Measurements from ENCODE around the gene LGALS3BP.
A peak's percentile ranks its signal among the peaks of the same experiment; 100 is the strongest.

Gene LGALS3BP, protein sequence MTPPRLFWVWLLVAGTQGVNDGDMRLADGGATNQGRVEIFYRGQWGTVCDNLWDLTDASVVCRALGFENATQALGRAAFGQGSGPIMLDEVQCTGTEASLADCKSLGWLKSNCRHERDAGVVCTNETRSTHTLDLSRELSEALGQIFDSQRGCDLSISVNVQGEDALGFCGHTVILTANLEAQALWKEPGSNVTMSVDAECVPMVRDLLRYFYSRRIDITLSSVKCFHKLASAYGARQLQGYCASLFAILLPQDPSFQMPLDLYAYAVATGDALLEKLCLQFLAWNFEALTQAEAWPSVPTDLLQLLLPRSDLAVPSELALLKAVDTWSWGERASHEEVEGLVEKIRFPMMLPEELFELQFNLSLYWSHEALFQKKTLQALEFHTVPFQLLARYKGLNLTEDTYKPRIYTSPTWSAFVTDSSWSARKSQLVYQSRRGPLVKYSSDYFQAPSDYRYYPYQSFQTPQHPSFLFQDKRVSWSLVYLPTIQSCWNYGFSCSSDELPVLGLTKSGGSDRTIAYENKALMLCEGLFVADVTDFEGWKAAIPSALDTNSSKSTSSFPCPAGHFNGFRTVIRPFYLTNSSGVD
- 6.4 to 29.4 (median 13.6) reads per million in 9 experiments for total RNA-seq

DNA sequence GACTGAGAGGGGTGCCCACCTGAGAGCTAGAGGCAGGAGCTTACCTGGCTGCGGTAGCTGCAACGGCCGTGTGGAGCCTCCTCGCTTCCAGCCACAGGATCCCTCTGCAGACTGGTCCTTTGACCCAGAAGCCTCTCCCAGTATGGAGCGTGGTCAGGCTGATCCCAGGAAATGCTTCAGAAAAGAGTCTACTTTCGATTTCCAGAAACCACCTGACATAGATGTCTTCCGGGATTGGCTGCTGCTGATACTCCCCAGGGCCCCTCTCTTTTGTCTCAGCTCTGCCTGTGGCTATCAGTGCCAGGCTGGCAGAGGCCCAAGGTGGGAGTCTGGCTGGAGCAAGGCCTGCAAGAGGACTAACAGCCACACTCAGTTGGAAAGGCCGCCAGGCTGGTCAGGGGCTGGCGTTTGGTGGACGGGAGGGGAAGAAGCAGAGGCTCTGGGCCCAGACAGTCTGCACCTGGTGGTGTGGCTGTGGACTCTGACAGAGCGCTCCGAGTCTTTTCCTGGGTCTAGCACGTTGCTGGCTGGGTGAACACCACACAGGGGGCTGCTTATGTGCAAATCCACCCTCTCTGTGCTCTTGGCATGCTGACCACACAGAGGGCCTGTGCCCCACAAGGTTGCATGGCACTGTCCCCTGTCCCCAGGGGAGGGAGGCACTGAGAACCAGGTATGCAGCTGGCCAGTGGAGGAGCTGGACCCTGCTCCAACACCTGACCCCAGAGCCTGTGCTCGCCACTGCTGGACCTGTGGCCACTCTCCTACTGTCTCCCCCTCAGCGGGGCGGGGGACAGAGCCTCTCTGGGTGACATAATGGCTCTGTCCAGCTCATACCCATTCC lies at the start of gene LGALS3BP:
Gene LGALS3BP, minus strand, starts transcription at position 144 of the 844 bp plus-strand sequence. CDS start 2,732 bp downstream, outside the sequence.
- peak; percentile 43 for ATAC-seq (replicated peaks)
- no peaks in the 10 kb centered on the region for H3K9me3 Mint-ChIP-seq

DNA sequence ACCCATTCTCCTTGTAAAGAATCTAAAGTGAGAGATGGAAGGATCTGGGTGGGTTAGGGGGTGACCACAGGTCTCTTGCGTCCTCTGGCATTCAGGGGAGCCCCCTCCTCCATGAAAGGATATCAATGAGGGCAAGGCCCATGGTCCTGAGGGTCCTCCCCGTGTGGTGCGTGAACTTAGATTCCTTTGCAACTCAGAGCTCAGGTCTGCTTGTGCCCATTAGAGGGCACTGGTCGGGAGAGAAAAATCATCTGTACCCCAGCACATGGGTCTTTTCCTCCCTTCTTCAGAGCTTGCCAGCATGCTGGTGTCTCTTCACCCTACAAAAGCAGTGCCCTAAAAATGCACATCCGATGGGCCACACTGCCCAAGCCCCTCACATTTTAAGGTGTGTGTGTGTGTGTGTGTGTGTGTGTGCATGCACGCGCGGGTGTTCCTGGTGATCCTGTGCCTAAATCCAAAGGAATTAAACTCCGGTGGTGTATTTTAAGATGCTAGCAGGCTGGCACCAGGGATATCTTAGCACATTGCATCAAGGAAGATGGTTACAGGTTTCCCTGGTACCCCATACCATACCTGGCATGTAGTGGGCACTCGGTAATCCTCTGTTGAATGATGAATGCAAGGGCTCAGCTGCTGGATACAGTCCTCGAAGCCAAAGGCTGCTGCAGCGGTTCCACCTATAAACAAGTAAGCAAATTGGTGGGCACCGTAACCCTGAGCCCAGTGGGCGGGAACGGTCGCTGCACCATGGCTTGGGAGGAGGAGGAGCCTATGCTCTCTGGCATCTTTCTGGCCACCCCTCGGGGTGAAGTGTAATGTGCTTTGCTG lies 49.0 kb upstream of the LGALS3BP start:
- Mint-ChIP-seq H3K27ac (no peak overlapping the region), H3K27me3 (peaks cover 61 to 73% of the 10 kb centered on the region in 2 donors), H3K4me3 (no peak overlapping the region), H3K36me3 (ENCODE audit: insufficient read depth) (no peaks in the 10 kb centered on the region), H3K9me3 (no peaks in the 10 kb centered on the region), H3K4me1 (ENCODE audit: low read depth in 2 of 2) (peaks cover 9 to 11% of the 10 kb centered on the region in 2 donors)
- DNase-seq, result no peak
- no peak for ATAC-seq (replicated peaks)

More for the DNA sequence above, at the start of gene LGALS3BP:
- Mint-ChIP-seq H3K36me3 (ENCODE audit: insufficient read depth) (peaks cover 3% of the 10 kb centered on the region), H3K27me3 (no peaks in the 10 kb centered on the region), H3K4me3 (peak within 1 kb of the TSS; percentile 31 to 62), H3K27ac (no peak within 1 kb of the TSS), H3K4me1 (ENCODE audit: low read depth in 2 of 2) (no peaks in the 10 kb centered on the region)
- no peak for DNase-seq

DNA sequence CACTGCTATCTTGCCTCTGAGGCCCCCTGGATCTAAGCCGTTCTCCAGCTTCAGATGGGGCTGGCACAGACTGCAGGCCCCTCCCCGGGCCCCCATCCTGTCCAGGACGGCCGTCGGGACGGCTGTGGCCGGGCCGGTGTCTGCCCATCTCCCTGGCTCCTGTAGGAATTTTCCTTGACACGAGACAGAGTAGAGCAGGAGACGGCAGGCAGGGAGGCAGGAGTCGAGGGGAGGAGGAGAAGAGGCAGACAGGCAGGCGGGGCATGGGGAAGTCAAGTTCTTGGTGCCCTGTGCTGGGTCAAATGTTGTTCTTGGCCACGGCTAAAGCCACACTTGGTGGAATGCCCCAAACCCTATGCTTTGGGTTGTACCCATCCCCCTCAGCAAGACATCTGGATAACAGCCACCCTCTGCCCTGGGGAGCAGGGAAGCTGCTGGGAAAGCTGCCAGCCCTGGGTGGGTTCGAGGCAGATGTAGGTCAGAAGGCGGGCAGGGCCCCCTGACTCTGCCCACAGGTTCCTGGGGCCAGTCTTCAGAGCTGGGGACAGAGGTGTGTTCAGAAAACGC lies 48.3 kb upstream of the LGALS3BP start:
- H3K27ac Mint-ChIP-seq, result no peak overlapping the region
- ATAC-seq (replicated peaks), result no peak

DNA sequence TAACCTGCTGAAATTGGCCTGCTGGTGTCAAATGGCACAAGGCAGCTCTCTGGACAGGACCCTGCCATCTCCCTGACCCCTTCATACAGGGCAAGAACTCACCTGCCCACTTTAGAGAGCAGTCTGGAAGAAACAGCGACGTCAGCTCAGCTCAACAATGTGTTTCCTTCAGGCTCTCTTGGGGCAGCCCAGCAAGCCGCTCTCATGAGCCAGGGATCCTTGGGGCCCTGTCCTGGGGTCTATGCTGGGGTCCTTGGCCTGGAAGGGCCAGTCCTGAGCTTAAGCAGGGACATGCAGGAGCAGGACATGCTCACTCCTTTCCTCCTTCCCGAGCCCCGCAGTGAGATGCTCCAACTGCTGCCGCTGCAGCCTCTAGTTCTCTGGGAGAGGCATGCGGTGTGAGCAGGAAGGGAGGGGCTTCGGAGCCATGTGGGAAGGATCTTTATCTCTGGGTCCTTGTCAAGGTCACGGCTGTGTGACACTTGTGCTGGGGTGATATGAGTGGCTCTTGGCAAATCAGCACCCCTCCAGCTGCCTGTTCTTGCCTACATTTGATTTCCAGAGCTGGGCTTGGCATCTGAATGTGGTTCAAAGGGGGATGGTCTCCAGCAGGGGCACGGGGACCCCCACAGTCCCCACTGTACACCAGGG lies 47.7 kb upstream of the LGALS3BP start:
- H3K4me3 Mint-ChIP-seq, result no peak overlapping the region
- peaks cover 9 to 12% of the 10 kb centered on the region in 2 donors for H3K4me1 Mint-ChIP-seq (ENCODE audit: low read depth in 2 of 2)
- H3K9me3 Mint-ChIP-seq, result no peaks in the 10 kb centered on the region
- H3K36me3 Mint-ChIP-seq (ENCODE audit: insufficient read depth), result no peaks in the 10 kb centered on the region
- DNase-seq (no peak), ATAC-seq (replicated peaks) (no peak)
- H3K27ac Mint-ChIP-seq, result no peak overlapping the region
- H3K27me3 Mint-ChIP-seq, result peaks cover 59 to 65% of the 10 kb centered on the region in 2 donors

More for the DNA sequence above, 48.3 kb upstream of the LGALS3BP start:
- no peaks in the 10 kb centered on the region for H3K36me3 Mint-ChIP-seq (ENCODE audit: insufficient read depth)
- no peak overlapping the region for H3K4me3 Mint-ChIP-seq
- H3K4me1 Mint-ChIP-seq (ENCODE audit: low read depth in 2 of 2), result peaks cover 9 to 11% of the 10 kb centered on the region in 2 donors
- no peak for DNase-seq
- peaks cover 61 to 71% of the 10 kb centered on the region in 2 donors for H3K27me3 Mint-ChIP-seq
- no peaks in the 10 kb centered on the region for H3K9me3 Mint-ChIP-seq

DNA sequence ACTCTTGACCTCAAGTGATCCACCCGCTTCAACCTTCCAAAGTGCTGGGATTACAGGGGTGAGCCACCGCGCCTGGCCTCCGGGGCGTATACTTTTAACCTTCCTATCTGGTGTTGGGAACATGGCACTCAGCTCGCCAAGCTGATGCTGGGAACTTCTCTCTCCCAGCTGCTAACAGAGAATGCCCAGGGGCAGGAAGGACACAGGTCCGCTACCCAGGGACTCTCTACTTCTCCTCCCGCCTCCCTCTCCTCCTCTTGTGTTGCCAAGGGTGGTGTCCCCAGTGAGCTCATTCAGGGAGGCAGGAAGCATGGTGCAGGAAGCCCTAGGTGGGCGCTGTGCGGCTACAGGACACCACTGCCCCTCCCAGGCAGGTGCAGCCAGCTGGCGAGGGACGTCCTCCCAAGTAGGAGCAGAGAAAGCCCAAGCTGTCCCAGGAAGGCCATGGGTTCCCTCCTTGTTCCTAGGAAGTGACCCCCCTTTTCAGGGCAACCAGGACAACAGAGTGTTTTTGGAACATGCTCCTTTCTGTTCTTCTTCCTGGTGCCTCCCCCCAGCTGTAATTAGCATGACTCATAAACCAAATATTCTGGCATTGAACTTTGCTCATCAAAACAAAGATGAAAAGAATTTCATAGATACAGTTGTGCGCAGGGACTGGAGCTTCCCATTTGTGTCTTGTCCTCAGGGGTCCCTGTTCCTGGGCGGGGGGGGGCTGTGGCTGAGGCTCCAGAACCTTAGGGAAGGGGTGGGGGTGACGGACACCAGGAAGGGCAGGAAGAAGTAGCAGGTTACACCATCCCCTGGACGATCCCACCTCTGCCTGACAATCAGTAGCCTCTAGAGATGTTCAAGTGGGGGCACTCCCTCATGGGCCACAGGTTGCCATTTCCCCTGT lies 46.9 kb upstream of the LGALS3BP start:
- no peak overlapping the region for H3K4me3 Mint-ChIP-seq
- no peaks in the 10 kb centered on the region for H3K9me3 Mint-ChIP-seq
- peaks cover 51 to 57% of the 10 kb centered on the region in 2 donors for H3K27me3 Mint-ChIP-seq
- ATAC-seq (replicated peaks) (no peak), DNase-seq (no peak)
- H3K36me3 Mint-ChIP-seq (ENCODE audit: insufficient read depth), result no peaks in the 10 kb centered on the region
- no peak overlapping the region for H3K27ac Mint-ChIP-seq
- peaks cover 9 to 12% of the 10 kb centered on the region in 2 donors for H3K4me1 Mint-ChIP-seq (ENCODE audit: low read depth in 2 of 2)

DNA sequence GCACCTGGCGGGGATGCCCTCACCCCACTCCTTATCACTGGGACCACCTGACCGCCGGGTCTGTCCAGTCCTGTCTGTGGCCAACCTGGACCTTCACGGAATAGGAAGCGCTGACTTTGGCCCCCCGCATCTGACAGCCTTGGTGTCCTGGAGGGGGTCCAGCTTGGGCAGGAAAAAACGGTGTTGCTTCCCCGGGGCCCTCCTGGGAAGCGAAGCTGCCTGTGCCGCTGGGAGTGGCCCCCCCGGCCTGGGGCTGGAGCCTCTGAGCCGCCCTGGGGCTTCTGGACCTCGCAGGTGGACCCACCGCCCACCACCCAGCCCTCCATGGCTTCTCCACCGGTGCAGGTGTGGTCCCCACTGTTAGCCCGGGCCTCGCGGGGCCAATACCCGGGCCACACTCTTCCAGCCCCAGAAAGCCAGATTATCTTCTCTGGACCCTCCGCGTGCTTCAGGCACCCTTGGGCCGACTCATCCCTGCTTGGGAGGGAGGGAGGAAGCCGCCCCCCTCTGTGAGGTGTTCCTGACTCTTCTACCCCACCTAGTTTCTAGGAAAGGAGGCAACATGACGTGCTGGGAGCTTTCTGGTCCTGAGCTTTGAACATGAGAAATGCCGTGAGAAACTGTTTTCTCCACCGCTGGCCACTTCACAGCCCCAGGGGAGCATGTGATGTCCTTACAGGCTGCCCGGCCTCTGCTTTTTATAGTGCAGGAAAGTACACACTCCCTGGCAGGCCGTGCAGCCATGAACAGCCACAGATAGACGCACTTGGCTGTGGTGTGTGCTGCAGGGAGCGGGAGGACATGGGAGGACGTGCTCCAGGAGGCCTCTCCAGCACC lies 45.4 kb upstream of the LGALS3BP start:
- Mint-ChIP-seq H3K27me3 (peaks cover 36 to 46% of the 10 kb centered on the region in 2 donors), H3K36me3 (ENCODE audit: insufficient read depth) (no peaks in the 10 kb centered on the region), H3K4me3 (peak overlapping the region; percentile 82 to 94), H3K4me1 (ENCODE audit: low read depth in 2 of 2) (peaks cover 9 to 12% of the 10 kb centered on the region in 2 donors), H3K27ac (no peak overlapping the region), H3K9me3 (no peaks in the 10 kb centered on the region)
- DNase-seq (no peak), ATAC-seq (replicated peaks) (no peak)

DNA sequence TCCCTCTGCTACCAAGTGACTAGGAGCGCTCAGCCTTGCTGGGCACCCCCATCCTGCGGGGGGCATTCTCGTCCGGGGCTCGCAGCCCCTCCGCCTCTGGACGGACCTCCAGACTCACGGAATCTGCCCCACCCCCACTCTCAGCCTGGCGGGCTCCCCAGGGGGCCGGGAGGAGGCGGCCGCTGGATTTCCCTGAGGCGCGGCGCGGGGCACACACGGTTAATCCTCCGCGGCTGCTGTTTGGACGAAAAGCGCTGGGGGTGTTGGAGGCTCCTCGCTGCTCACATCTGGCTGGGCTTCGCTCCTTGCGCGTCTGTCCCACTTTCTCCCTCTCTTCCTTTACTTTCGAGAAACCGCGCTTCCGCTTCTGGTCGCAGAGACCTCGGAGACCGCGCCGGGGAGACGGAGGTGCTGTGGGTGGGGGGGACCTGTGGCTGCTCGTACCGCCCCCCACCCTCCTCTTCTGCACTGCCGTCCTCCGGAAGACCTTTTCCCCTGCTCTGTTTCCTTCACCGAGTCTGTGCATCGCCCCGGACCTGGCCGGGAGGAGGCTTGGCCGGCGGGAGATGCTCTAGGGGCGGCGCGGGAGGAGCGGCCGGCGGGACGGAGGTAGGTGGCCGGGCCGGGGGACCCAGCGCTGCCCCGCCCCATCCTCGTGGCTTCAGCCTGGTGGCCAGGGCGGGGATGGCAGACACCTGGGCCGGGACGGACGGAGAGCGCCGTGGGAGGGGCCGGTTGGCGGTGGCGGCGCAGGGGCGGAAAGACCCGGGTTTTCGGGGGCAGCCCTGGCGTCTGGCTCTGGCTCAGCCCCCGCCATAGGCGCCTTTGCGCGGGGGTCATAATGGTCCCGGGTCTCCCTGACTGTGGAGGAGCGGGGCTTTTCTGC lies 44.4 kb upstream of the LGALS3BP start, which contains the start of gene C1QTNF1:
Gene C1QTNF1, plus strand, starts transcription at position 284 of the 886 bp plus-strand sequence. CDS start 19,800 bp downstream, outside the sequence.
- H3K4me3 Mint-ChIP-seq, result peak within 1 kb of the TSS; percentile 82 to 94
- peaks cover 9 to 12% of the 10 kb centered on the region in 2 donors for H3K4me1 Mint-ChIP-seq (ENCODE audit: low read depth in 2 of 2)
- ATAC-seq (replicated peaks) (peak; percentile 84), DNase-seq (peak; percentile 25 to 37 (median 25))
- peaks cover 3% of the 10 kb centered on the region for H3K36me3 Mint-ChIP-seq (ENCODE audit: insufficient read depth)
- H3K27me3 Mint-ChIP-seq, result peaks cover 31 to 56% of the 10 kb centered on the region in 2 donors
- H3K9me3 Mint-ChIP-seq, result no peaks in the 10 kb centered on the region
- H3K27ac Mint-ChIP-seq, result peak within 1 kb of the TSS; percentile 51 to 83

DNA sequence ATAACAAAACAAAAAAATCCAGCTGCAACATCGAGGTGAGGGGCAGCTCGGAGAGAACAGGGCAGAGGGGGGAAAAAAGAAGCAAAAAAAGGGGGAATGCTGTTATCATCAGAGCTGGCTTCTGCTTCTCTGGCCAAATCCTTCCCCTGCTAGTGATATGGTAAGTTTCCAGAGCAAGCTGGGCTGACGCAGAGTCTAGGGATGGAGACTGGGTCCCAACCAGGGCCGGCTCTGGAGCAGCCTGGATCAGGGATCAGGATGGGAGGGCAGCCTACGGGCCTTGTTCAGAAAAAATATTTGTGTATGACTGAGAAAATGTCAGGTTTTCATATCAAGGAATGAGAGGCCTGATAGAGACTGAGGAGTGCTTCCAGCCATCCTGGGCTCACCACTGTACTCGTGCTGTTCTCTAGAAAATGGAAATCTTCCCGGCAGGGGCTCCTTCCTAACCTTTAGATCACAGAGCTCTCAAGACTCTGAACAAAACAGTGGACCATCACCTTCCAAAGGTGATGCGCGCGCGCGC lies 43.5 kb upstream of the LGALS3BP start:
- Mint-ChIP-seq H3K4me1 (ENCODE audit: low read depth in 2 of 2) (peaks cover 9 to 12% of the 10 kb centered on the region in 2 donors), H3K27ac (peak overlapping the region in 1 of 2 donors; percentile 51), H3K9me3 (no peaks in the 10 kb centered on the region), H3K4me3 (peak overlapping the region; percentile 82 to 94), H3K27me3 (peaks cover 38 to 59% of the 10 kb centered on the region in 2 donors), H3K36me3 (ENCODE audit: insufficient read depth) (peaks cover 3% of the 10 kb centered on the region)
- DNase-seq, result no peak
- ATAC-seq (replicated peaks), result no peak

DNA sequence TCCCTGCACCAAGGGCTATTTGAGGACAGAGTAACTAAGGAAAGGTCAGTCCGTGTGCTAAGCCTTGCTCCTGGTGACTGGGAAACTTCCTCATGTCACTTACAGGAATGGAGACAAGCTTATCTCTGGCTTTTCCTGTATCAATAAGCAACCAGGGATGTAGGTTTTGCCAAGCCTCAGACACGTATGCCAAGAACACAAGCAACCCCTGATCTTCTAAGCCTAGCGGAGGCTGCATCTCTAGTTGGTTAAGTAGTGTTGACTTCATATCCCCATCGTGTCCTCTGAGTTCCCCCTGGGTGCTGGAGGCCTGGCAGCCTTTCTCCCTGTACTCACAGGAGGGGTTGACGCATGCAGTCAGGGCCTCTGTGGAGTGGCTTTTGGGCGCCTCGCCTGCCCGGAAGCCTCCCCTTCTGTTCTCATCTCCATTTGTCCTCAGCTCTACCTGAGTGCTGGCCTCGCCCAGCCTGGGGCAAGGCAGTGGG lies 42.8 kb upstream of the LGALS3BP start:
- ATAC-seq (replicated peaks) (no peak), DNase-seq (no peak)
- Mint-ChIP-seq H3K4me1 (ENCODE audit: low read depth in 2 of 2) (peaks cover 9 to 12% of the 10 kb centered on the region in 2 donors), H3K4me3 (peak overlapping the region in 1 of 2 donors; percentile 82), H3K36me3 (ENCODE audit: insufficient read depth) (peaks cover 3% of the 10 kb centered on the region), H3K9me3 (no peaks in the 10 kb centered on the region), H3K27me3 (peaks cover 31 to 53% of the 10 kb centered on the region in 2 donors), H3K27ac (no peak overlapping the region)

All from effector memory CD8-positive, alpha-beta T cell (primary cell).